Measurements from ENCODE around the gene XAF1. TPM values are rescaled to one million over a fixed set of nuclear protein-coding genes. Genes with fewer than 3 reads are reported as not detected.
"Not testable (repeated sequence)": the region's sequence is repeated elsewhere in the genome, so short reads cannot be mapped to it uniquely, and the experiment has no call there.

The XAF1 gene
- total and polyA plus RNA-seq, 2 experiments from 2014 or later: not detected

- TF ChIP-seq REST (IDR thresholded peaks at IDR 0.05; ENCODE audit: unreplicated experiment): no peak
- TF ChIP-seq ZNF114 (CRISPR knock-in tag; IDR thresholded peaks at IDR 0.05): no peak
- TF ChIP-seq EZH2phosphoT487 (IDR thresholded peaks at IDR 0.05; ENCODE audit: unreplicated experiment): no peak
- TF ChIP-seq CTCF (conservative IDR thresholded peaks at IDR 0.05; ENCODE audit: low read depth in 2 of 2): no peak
- no peak for TF ChIP-seq POLR2AphosphoS5 (IDR thresholded peaks at IDR 0.05; ENCODE audit: low read depth)
- no peak for TF ChIP-seq NANOG (IDR thresholded peaks at IDR 0.05; ENCODE audit: borderline replicate concordance)
- TF ChIP-seq STAT1 (IDR thresholded peaks at IDR 0.05; ENCODE audit: unreplicated experiment): no peak
- no peak for TF ChIP-seq ETS1 (IDR thresholded peaks at IDR 0.05)
- TF ChIP-seq ZNF331 (CRISPR knock-in tag; IDR thresholded peaks at IDR 0.05; ENCODE audit: low read depth): no peak
- TF ChIP-seq EZH2 (IDR thresholded peaks at IDR 0.05; ENCODE audit: low read depth, unreplicated experiment): no peak
Measured at GRCh38 chr17:6815775-6816174, 59.9 kb downstream of the XAF1 start (continued).

- not testable (repeated sequence) for ATAC-seq, H3K4me3 Mint-ChIP-seq
Measured at GRCh38 chr17:6816368-6816767, 60.5 kb downstream of the XAF1 start.

More at GRCh38 chr17:6816368-6816767, 60.5 kb downstream of the XAF1 start:
- not testable (repeated sequence) for H3F3A ChIP-seq (replicated peaks; ENCODE audit: low read depth); H3K27me3 ChIP-seq (ENCODE audit: insufficient read depth); H3K4me1 Mint-ChIP-seq; H3K9me3 Mint-ChIP-seq; H3K36me3 Mint-ChIP-seq (ENCODE audit: low read depth); H3K4me3 ChIP-seq; DNase-seq (ENCODE audit: low spot score); H3K27ac ChIP-seq (ENCODE audit: low read depth); H3K4me2 ChIP-seq; H3K9me2 ChIP-seq (ENCODE audit: insufficient read depth); H2AFZ ChIP-seq; H3K27ac Mint-ChIP-seq; H3K79me2 ChIP-seq (replicated peaks; ENCODE audit: insufficient read depth); H3K4me1 ChIP-seq (ENCODE audit: insufficient read depth); H4K20me1 ChIP-seq (replicated peaks; ENCODE audit: insufficient read depth); H3K27me3 Mint-ChIP-seq (ENCODE audit: insufficient read depth, low read depth, poor library complexity); H3K36me3 ChIP-seq (ENCODE audit: insufficient read depth)
